ENCODE measurements around the gene SASH1.
A peak's percentile ranks its signal among the peaks of the same experiment; 100 is the strongest.
"Not testable (repeated sequence)": the region's sequence is repeated elsewhere in the genome, so short reads cannot be mapped to it uniquely, and the experiment has no call there.

Gene SASH1

DNA sequence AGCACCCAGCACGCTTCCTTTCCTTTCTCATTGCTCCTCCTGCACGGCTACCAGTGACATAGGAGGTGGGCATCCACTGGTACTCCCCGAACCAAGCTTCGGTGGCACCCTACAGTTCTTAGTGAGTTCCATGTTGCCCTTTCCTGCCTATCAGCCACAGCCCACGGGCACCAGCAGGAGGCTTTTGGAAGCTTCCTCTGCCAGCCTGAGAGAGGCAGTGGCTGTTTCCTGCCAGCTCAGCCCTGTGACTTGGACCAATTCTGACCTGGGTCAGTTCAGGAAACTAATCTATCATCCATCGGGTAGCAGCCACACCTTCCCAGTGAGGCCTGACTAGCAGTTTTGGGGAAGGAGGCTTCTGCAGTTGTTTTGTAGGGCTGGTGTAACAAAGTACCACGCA lies 227.8 kb downstream of the SASH1 start:
- Histone ChIP-seq H3K9me3 (replicated peaks; ENCODE audit: low read length) (no peaks in the 10 kb centered on the region), H3K27me3 (ENCODE audit: control insufficient read depth, insufficient read depth, low read length) (no peaks in the 10 kb centered on the region), H3K4me3 (ENCODE audit: low read length) (no peak overlapping the region), H3K4me2 (ENCODE audit: low read length) (no peak overlapping the region), H3K9ac (ENCODE audit: low read depth, low read length) (peak overlapping the region; percentile 6), H3K36me3 (ENCODE audit: insufficient read depth, low read length) (no peaks in the 10 kb centered on the region), H3K4me1 (ENCODE audit: control insufficient read depth, insufficient read depth, low read length) (peaks cover 29% of the 10 kb centered on the region)

- Histone ChIP-seq H3K36me3 (ENCODE audit: insufficient read depth, low read length) (no peaks in the 10 kb centered on the region), H3K4me2 (ENCODE audit: low read length) (no peak overlapping the region), H3K4me3 (ENCODE audit: low read length) (no peak overlapping the region), H3K9me3 (replicated peaks; ENCODE audit: low read length) (no peaks in the 10 kb centered on the region), H3K9ac (ENCODE audit: low read depth, low read length) (no peak overlapping the region), H3K27me3 (ENCODE audit: control insufficient read depth, insufficient read depth, low read length) (no peaks in the 10 kb centered on the region), H3K4me1 (ENCODE audit: control insufficient read depth, insufficient read depth, low read length) (peaks cover 9% of the 10 kb centered on the region)
These were observed 230.2 kb downstream of the SASH1 start for GRCh38 chr6:148572676-148573335.

DNA sequence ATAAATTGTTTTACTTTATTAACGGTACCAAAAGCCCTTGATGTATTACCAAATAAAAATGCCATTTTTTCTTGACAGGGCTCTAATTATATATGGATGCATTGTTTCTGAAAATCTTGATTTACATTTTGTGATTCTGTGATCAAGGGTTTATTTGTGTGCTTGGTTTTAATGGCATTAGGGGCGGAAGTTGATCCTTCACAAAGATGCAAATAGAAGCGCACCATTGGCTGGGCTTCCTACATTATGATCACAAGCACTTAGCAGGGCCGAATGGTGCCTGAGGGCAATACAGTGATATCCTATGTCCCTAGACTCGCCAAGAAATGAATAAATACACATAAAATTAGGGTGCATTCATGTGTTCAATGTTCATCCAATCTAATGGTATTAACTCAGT lies 231.3 kb downstream of the SASH1 start:
- H3K9ac ChIP-seq (ENCODE audit: low read depth, low read length) = no peak overlapping the region
- no peak overlapping the region for H3K4me2 ChIP-seq (ENCODE audit: low read length)
- H3K36me3 ChIP-seq (ENCODE audit: insufficient read depth, low read length) = no peaks in the 10 kb centered on the region
- no peaks in the 10 kb centered on the region for H3K9me3 ChIP-seq (replicated peaks; ENCODE audit: low read length)
- peaks cover 12% of the 10 kb centered on the region for H3K4me1 ChIP-seq (ENCODE audit: control insufficient read depth, insufficient read depth, low read length)
- H3K27me3 ChIP-seq (ENCODE audit: control insufficient read depth, insufficient read depth, low read length) = no peaks in the 10 kb centered on the region
- no peak overlapping the region for H3K4me3 ChIP-seq (ENCODE audit: low read length)

DNA sequence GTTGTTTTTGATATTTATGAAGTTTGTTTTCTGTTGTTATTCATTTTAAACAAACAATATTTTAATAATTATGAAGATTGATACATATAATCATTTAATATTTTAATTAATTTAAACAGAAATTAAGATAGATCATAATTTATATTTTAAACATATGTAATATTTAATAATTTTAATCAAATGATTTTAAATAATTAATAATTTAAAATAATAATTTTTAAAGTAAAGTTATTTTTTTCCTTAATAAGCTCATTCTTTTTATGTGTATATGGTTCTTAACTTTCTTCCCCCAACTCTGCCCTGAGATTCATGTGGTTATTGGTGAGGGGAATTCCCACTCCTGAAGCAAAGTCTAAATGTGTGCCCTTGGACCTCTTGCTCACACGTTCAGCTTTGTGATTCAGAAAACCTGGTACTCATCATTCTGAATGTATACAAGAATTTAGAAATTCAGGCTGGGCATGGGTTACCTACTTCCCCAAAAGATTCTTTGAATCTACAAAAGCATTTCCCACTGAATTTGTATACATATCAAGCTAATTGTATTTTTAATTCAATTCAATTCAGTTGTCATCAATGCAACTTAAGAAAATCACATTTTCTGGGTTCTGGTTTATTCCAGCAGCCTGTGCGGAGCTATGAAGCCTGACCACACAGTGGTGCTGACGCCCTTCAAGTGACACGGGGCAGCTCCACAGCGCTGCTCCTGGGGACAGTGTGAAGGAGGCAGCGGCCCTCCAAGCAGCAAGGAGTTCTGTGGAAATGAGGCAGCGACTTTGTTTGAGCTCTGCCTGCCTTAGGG lies 235.2 kb downstream of the SASH1 start:
- Histone ChIP-seq H3K9ac (ENCODE audit: low read depth, low read length) (no peak overlapping the region), H3K9me3 (replicated peaks; ENCODE audit: low read length) (no peaks in the 10 kb centered on the region), H3K27me3 (ENCODE audit: control insufficient read depth, insufficient read depth, low read length) (no peaks in the 10 kb centered on the region), H3K4me1 (ENCODE audit: control insufficient read depth, insufficient read depth, low read length) (peaks cover 4% of the 10 kb centered on the region), H3K4me2 (ENCODE audit: low read length) (no peak overlapping the region), H3K4me3 (ENCODE audit: low read length) (no peak overlapping the region), H3K36me3 (ENCODE audit: insufficient read depth, low read length) (no peaks in the 10 kb centered on the region)

- no peaks in the 10 kb centered on the region for H3K27me3 ChIP-seq (ENCODE audit: control insufficient read depth, insufficient read depth, low read length)
- H3K4me3 ChIP-seq (ENCODE audit: low read length) = no peak overlapping the region
- no peaks in the 10 kb centered on the region for H3K9me3 ChIP-seq (replicated peaks; ENCODE audit: low read length)
- no peaks in the 10 kb centered on the region for H3K36me3 ChIP-seq (ENCODE audit: insufficient read depth, low read length)
- no peak overlapping the region for H3K4me2 ChIP-seq (ENCODE audit: low read length)
- no peak overlapping the region for H3K9ac ChIP-seq (ENCODE audit: low read depth, low read length)
- H3K4me1 ChIP-seq (ENCODE audit: control insufficient read depth, insufficient read depth, low read length) = peaks cover 4% of the 10 kb centered on the region
These were observed 235.8 kb downstream of the SASH1 start for GRCh38 chr6:148578489-148578814.

DNA sequence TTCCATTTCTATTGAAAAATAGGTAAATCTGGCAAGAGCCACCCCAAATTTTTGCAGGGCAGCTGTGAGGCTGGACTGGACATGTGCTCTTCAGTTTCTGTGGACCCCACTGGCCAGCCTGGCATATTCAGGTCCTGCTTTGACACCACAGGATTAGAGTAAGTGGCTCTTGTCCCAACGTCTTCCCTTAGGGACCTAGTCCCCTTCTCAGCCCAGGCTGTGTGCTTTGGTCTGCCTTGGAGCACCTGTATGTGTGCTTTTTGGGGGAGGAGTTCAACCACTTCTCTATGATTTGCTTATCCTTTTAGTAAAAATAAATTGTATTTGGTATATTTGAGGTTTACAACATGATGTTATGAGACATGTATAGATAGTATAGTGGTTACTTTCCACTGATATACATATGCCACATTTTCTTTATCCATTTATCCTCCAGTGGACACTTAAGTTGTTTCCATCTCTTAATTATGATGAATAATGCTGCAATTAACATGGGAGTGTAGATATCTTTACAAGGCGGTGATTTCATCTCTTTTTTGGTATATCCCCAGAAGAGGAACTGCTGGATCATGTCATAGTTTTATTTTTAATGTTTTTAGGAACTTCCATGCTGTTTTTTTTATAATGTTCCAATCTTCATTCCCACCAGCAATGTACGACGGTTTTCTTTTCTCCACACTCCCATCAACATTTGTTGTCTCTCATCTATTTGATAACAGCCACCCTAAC lies 236.4 kb downstream of the SASH1 start:
- H3K27me3 ChIP-seq (ENCODE audit: control insufficient read depth, insufficient read depth, low read length) = no peaks in the 10 kb centered on the region
- H3K9ac ChIP-seq (ENCODE audit: low read depth, low read length) = no peak overlapping the region
- H3K4me1 ChIP-seq (ENCODE audit: control insufficient read depth, insufficient read depth, low read length) = peaks cover 4% of the 10 kb centered on the region
- H3K4me3 ChIP-seq (ENCODE audit: low read length) = no peak overlapping the region
- no peaks in the 10 kb centered on the region for H3K36me3 ChIP-seq (ENCODE audit: insufficient read depth, low read length)
- no peak overlapping the region for H3K4me2 ChIP-seq (ENCODE audit: low read length)
- H3K9me3 ChIP-seq (replicated peaks; ENCODE audit: low read length) = no peaks in the 10 kb centered on the region

- no peak overlapping the region for H3K9ac ChIP-seq (ENCODE audit: low read depth, low read length)
- H3K4me1 ChIP-seq (ENCODE audit: control insufficient read depth, insufficient read depth, low read length) = peaks cover 4% of the 10 kb centered on the region
- H3K4me3 ChIP-seq (ENCODE audit: low read length) = no peak overlapping the region
- H3K9me3 ChIP-seq (replicated peaks; ENCODE audit: low read length) = no peaks in the 10 kb centered on the region
- H3K27me3 ChIP-seq (ENCODE audit: control insufficient read depth, insufficient read depth, low read length) = no peaks in the 10 kb centered on the region
- H3K4me2 ChIP-seq (ENCODE audit: low read length) = no peak overlapping the region
- no peaks in the 10 kb centered on the region for H3K36me3 ChIP-seq (ENCODE audit: insufficient read depth, low read length)
These were observed 237.8 kb downstream of the SASH1 start for GRCh38 chr6:148580442-148580841.

DNA sequence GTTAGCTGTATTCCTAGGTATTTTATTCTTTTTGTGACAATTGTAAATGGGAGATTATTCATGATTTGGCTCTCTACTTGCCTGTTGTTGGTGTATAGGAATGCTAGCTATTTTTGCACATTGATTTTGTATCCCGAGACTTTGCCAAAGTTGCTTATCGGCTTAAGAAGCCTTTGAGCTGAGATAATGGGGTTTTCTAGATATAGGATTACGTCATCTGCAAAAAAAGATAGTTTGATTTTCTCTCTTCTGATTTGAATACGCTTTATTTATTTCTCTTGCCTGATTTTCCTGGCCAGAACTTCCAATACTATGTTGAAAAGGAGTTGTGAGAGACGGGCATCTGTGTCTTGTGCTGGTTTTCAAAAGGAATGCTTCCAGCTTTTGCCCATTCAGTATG lies 241.0 kb downstream of the SASH1 start:
- Histone ChIP-seq H3K4me1 (ENCODE audit: control insufficient read depth, insufficient read depth, low read length) (no peaks in the 10 kb centered on the region), H3K4me3 (ENCODE audit: low read length) (no peak overlapping the region), H3K36me3 (ENCODE audit: insufficient read depth, low read length) (no peaks in the 10 kb centered on the region), H3K4me2 (ENCODE audit: low read length) (no peak overlapping the region), H3K27me3 (ENCODE audit: control insufficient read depth, insufficient read depth, low read length) (no peaks in the 10 kb centered on the region), H3K9ac (ENCODE audit: low read depth, low read length) (no peak overlapping the region), H3K9me3 (replicated peaks; ENCODE audit: low read length) (no peaks in the 10 kb centered on the region)

- not testable (repeated sequence) for H3K4me2 ChIP-seq (ENCODE audit: low read length); H3K9me3 ChIP-seq (replicated peaks; ENCODE audit: low read length); H3K27me3 ChIP-seq (ENCODE audit: control insufficient read depth, insufficient read depth, low read length); H3K4me3 ChIP-seq (ENCODE audit: low read length); H3K4me1 ChIP-seq (ENCODE audit: control insufficient read depth, insufficient read depth, low read length); H3K9ac ChIP-seq (ENCODE audit: low read depth, low read length); H3K36me3 ChIP-seq (ENCODE audit: insufficient read depth, low read length)
These were observed 243.0 kb downstream of the SASH1 start for GRCh38 chr6:148585641-148586040.

GRCh38 chr6:148590883-148591282 lies 248.2 kb downstream of the SASH1 start:
- H3K9me3 ChIP-seq (replicated peaks; ENCODE audit: low read length) = no peaks in the 10 kb centered on the region
- no peaks in the 10 kb centered on the region for H3K27me3 ChIP-seq (ENCODE audit: control insufficient read depth, insufficient read depth, low read length)
- H3K36me3 ChIP-seq (ENCODE audit: insufficient read depth, low read length) = no peaks in the 10 kb centered on the region
- H3K4me2 ChIP-seq (ENCODE audit: low read length) = no peak overlapping the region
- no peak overlapping the region for H3K4me3 ChIP-seq (ENCODE audit: low read length)
- no peak overlapping the region for H3K9ac ChIP-seq (ENCODE audit: low read depth, low read length)
- H3K4me1 ChIP-seq (ENCODE audit: control insufficient read depth, insufficient read depth, low read length) = peaks cover 17% of the 10 kb centered on the region

DNA sequence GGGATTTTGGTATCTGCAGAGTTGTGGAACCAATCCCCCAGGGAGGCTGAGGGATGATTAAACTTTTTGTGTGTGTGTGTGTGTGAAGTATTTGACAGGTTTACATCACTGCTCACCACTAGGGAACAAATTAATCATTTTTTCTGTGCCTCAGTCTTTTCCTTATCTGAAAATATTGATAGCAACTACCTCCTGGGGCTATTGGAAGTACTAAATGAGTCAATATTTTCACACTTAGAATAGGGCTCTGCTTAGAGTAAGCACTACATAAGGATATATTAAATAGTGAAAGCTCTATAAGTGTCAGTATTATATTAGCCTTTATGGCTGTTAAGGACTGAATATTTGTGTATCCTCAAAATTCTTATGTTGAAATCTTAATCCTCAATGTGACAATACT lies 249.0 kb downstream of the SASH1 start:
- H3K27me3 ChIP-seq (ENCODE audit: control insufficient read depth, insufficient read depth, low read length) = no peaks in the 10 kb centered on the region
- no peak overlapping the region for H3K9ac ChIP-seq (ENCODE audit: low read depth, low read length)
- H3K4me2 ChIP-seq (ENCODE audit: low read length) = no peak overlapping the region
- no peaks in the 10 kb centered on the region for H3K36me3 ChIP-seq (ENCODE audit: insufficient read depth, low read length)
- H3K4me1 ChIP-seq (ENCODE audit: control insufficient read depth, insufficient read depth, low read length) = peaks cover 17% of the 10 kb centered on the region
- no peaks in the 10 kb centered on the region for H3K9me3 ChIP-seq (replicated peaks; ENCODE audit: low read length)
- H3K4me3 ChIP-seq (ENCODE audit: low read length) = no peak overlapping the region
